ENCODE results near the gene ANKRD33B.
"Not testable (repeated sequence)": the region's sequence is repeated elsewhere in the genome, so short reads cannot be mapped to it uniquely, and the experiment has no call there.

The ANKRD33B gene

GRCh38 chr5:10661401-10661800, 97.5 kb downstream of the ANKRD33B start:
- no peak for DNase-seq (ENCODE audit: low spot score)

GRCh38 chr5:10662083-10662482, 98.2 kb downstream of the ANKRD33B start:
- no peak for DNase-seq (ENCODE audit: low spot score)

- DNase-seq (ENCODE audit: low spot score) = no peak
These were observed 99.0 kb downstream of the ANKRD33B start for GRCh38 chr5:10662661-10663488.

GRCh38 chr5:10663489-10664179, 99.8 kb downstream of the ANKRD33B start:
- DNase-seq (ENCODE audit: low spot score) = no peak

GRCh38 chr5:10664180-10664769, 100.4 kb downstream of the ANKRD33B start:
- DNase-seq (ENCODE audit: low spot score) = not testable (repeated sequence)

GRCh38 chr5:10665799-10666198, 101.9 kb downstream of the ANKRD33B start:
- no peak for DNase-seq (ENCODE audit: low spot score)

- DNase-seq (ENCODE audit: low spot score) = no peak
These were observed 102.8 kb downstream of the ANKRD33B start for GRCh38 chr5:10666531-10667299.

GRCh38 chr5:10667431-10668057, 103.7 kb downstream of the ANKRD33B start:
- no peak for DNase-seq (ENCODE audit: low spot score)

- DNase-seq (ENCODE audit: low spot score) = no peak
These were observed 104.8 kb downstream of the ANKRD33B start for GRCh38 chr5:10668697-10669096.

- DNase-seq (ENCODE audit: low spot score) = no peak
These were observed 106.1 kb downstream of the ANKRD33B start for GRCh38 chr5:10669983-10670382.

- no peak for DNase-seq (ENCODE audit: low spot score)
These were observed 107.5 kb downstream of the ANKRD33B start for GRCh38 chr5:10671041-10672008.

GRCh38 chr5:10672146-10673016, 108.5 kb downstream of the ANKRD33B start:
- DNase-seq (ENCODE audit: low spot score) = no peak

- DNase-seq (ENCODE audit: low spot score) = no peak
These were observed 109.1 kb downstream of the ANKRD33B start for GRCh38 chr5:10673017-10673389.

- DNase-seq (ENCODE audit: low spot score) = no peak
These were observed 109.5 kb downstream of the ANKRD33B start for GRCh38 chr5:10673407-10673806.

- DNase-seq (ENCODE audit: low spot score) = no peak
These were observed 110.2 kb downstream of the ANKRD33B start for GRCh38 chr5:10674096-10674495.

- DNase-seq (ENCODE audit: low spot score) = no peak
These were observed 110.7 kb downstream of the ANKRD33B start for GRCh38 chr5:10674582-10674981.

- DNase-seq (ENCODE audit: low spot score) = no peak
These were observed 111.4 kb downstream of the ANKRD33B start for GRCh38 chr5:10675177-10675700.

- DNase-seq (ENCODE audit: low spot score) = no peak
These were observed 112.4 kb downstream of the ANKRD33B start for GRCh38 chr5:10676224-10676623.

GRCh38 chr5:10676946-10677345, 113.1 kb downstream of the ANKRD33B start:
- no peak for DNase-seq (ENCODE audit: low spot score)

Measured in HuH-7.5 (cell line).